Ureter (tissue), 1 donor: ENCODE measurements around the gene CCL5. TPM values are rescaled to one million over a fixed set of nuclear protein-coding genes. Genes with fewer than 3 reads are reported as not detected.
"Not testable (repeated sequence)": the region's sequence is repeated elsewhere in the genome, so short reads cannot be mapped to it uniquely, and the experiment has no call there.

Experiments used
- DNase-seq: peaks from one replicate; pipeline ENCODE4 v3.0.0-alpha.2; 2020; ENCODE audit warnings: low spot score
- total RNA-seq: library from RNA; stranded (reverse); gene quantifications from one replicate; pipeline ENCODE4 v1.2.4, GENCODE V29; 2023
- donor health status: DM: yes; HTN: yes; CAD: no.

CCL5 gene
- total RNA-seq, 1 donor from 2014 or later, result 12.1 TPM

DNA sequence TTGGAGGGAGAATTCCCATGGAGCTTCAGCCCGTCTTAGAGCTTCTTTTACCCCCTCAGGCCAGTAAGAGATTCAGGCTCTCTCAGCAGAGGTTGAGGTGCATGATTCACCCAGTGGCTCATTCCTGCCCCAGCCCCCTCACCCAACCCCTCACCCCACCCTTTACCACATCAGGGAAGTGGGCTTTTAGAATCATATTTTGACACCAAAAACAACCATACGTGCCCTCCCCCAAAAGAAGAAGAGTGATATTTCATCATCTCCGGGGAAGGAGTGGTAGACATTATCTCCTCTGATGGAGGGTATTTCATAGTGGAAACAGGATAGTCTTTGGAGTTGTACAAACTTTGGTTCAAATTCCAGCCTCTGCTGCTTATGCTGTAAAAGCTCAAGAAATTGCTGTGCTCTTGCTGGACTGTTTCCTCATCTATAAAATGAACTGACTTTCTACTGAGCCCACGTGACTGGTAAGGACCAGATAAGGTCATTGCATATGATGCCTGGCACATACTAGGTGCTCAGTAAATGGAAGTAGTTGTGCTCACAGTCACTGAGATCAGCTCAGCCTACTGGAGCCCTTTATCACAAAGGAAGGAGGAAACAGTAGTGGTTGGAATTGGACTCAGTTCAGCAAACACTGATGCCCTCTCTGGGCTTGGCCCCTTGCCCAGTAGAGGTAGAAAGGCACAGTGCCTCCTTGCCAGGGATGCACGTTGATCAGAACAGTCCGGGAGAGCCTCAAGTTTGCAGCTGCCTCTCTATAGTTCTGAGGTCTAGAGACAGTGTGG lies 18.3 kb upstream of the CCL5 start:
- DNase-seq, result peak; percentile 61

DNA sequence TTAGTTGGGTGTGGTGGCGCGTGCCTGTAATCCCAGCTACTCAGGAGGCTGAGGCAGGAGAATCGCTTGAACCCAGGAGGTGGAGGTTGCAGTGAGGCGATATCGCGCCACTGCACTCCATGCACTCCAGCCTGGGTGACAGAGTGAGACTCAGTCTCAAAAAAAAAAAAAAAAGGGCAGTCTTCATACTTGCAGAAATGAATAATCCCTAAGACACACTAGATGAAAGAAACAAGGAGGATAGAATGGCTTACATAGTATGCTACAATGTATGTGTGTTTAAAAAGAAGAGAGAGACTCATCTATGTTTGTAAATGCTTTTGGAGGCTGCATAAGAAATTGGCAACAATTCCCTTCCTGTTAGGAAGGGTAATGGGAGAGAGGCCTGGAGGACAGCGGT lies 17.6 kb upstream of the CCL5 start:
- DNase-seq, result not testable (repeated sequence)

DNA sequence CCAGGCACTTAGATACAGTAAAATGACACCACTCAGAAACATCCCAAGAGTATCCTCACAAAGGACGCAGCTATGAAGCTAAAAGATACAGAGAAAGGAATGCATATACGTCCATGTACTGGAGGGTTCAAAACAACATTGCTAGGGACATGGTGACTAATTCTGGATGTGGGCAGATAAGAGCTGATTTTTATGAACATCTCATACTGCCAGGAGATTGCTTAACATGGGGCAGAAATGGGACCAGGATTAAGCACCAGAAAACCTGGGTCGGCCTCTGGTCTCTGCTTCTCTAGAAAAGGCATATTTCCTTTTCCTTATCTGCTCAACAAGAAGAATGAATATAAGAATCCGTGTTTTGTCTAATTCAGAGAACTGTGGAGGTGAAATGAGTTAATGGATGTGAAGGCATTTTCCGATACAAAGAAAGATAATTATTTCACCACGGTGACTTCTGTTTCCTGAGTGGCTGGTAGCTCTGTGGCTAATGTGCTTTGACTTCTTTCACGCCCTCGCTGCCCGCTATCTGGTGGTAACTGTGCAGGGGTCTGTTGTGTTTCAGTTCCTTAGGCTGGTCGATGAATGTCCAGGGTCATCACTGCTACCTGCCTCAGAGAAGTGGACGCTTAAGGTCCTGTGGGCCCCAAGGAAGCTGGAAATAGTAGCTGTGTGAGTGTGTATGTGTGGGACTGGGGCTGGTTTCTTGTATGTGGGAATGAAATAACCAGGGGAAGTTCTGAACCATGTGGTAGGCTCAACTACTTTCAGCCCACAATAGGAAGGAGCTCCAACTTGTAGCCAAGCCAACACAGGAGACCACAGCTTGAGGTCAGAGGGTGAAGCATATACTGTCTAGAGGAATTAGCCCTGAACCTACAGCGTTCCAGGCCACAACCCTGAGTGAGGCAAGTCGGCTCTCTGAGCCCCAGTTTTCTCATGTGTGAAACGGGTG lies 15.8 kb upstream of the CCL5 start:
- DNase-seq, result no peak

DNA sequence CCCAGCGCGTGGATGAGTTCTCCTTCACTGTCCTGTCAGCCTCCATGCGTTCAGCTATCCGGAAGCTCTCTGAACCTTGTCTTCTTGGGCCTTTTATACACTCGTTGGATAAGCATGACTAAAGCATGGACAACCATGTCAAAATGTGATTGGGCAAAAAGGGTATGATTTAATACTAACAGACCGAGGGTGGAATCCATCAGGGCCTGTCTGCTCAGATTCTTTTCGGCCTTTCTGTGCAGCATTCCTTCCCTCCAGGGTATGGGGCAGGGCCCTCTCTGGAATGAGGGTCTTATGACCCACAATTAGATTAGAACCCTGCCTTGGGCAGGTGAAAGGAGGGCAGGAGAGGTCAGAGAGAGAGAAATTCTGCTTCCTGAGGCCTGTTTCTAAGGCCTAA lies 14.0 kb upstream of the CCL5 start:
- DNase-seq, result no peak

DNA sequence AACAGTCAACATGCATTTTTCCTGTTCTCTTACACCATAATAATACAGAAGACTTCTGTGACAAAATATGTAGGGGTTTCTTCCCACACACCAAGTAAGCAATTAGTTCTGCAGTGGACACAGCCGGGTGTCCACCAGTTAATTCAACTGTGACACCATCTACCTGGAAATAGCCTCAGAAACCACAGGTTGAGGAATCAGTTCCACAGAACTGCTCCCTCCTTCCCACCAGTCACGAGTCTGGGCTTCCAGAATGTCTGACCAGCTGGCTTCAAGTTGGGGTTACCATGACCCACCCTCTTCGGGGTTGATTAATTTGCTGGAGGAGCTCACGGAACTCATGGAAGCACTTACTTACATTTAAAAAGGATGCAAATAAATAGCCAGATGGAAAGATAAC lies 13.6 kb upstream of the CCL5 start:
- no peak for DNase-seq

DNA sequence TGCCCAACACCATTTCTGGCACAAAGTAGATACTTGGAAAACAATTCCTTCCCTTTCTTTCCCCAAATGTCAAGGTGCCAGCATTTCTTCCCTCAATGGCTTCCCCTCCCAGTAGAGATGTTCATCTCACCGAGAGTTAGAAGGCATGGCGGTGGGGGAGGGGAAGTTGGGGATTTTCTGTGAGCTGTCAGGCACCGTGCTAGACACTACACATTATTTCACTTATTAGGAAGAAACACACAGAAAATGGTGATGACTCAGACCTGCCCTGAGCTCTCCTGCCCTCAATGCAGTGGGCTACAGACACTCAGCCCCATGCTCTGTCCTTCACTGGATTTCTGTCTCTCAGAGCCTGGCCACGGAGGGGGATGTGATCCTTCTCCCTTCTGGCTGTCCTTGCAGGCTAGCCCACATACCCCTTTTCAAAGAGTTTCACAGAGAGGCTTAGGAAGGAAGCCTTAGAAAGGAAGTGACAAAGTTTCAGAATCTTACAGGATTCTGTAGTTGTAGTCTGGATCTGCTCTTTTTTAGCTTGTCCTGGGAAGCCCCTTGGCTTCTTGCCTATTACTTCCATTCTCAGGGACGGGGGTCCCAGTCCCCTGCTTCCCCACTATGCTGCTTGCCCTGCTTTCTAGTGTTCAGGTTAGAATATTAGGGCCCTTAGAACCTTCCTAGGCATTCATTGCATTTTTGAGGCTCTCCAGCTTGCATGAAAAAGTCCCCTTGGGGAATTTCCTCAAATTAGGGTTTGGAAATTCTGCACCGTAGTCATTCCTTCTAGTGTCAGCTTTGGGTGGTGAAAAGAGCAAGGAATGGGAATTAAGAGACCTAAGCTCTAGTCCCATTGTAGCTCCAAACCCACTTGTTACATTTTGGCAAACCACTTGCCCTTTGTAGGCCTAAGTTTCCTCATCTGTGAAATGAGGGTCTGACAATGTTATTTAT lies 12.2 kb upstream of the CCL5 start:
- no peak for DNase-seq

DNA sequence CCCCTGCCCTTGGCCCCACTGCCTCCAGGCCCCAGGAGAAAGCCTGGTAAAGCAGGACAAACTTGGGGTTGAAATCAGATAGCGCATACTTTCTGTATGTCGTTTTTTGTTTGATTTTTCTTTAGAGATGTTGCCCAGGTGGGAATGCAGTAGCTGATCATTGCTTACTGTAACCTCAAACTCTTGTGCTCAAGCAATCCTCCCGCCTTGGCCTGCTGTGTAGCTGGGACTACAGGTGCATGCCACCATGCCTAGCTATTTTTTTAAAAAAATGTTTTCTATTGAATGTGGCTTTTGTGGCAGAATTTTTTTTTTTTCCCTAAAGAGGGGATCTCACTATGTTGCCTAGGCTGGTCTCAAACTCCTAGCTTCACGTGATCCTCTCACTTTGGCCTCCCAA lies 11.1 kb upstream of the CCL5 start:
- DNase-seq, result no peak

DNA sequence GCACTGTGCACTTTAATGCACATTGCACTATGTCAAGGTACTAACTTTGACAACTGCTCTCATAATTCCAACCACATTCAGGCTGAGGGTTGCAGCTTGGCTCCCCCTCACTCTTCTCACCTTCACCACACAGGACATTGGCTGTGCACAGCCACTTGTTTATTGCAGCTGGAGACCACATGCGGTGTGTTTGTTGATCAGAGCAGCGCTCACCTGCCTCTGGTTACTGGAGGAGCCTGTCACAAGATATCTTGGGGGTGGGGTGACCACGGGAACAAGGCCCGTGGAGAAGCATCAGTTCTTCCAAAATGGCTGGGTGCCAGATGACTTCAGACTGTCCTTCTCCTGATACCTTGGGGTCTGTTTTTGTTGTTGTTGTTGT lies 10.6 kb upstream of the CCL5 start:
- peak; percentile 51 for DNase-seq

DNA sequence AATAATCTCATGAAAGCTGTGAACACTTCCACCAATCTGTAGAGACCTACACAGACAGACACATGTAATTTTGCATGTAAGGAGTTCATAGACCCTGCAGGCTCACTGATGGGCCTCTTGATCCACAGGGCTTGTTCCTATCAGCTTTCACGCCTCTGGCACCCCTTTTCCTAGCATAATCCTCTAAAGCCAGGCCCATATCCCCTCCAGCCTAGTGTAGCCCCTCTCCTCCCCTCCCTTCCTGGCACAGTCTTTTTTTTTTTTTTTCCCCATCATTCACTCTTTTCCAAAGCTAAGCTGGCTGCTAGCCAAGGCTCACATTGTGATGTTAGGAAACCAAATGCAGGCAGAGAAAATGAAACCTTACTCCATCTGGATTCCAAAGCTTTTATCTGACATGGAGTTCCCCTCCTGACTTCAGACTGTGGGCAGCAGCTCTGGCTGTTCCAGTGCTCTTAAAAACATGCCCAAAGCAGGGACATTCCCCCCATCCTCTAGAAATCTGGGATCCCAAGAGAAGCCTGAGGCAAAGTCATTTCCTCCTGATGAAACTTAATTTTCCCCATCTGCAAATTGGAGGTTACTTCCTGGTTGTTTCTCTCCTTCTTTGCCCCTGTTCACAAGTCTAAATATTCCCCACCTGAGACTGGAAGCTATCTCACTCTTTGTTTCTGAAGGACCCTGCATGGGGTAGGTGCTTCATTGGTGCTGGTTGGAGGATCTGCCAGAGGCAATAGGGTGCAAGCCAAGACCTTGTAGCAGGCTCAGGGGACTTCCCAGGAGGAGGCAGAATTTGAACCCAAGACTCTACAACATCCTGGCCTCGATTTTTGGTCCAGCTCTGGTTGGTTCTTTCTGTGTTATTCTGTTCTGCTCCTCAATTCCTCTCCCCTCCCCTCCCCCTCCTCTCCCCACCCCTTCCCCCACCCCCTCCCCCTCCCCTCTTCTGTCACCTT lies 9.9 kb upstream of the CCL5 start:
- DNase-seq, result no peak

DNA sequence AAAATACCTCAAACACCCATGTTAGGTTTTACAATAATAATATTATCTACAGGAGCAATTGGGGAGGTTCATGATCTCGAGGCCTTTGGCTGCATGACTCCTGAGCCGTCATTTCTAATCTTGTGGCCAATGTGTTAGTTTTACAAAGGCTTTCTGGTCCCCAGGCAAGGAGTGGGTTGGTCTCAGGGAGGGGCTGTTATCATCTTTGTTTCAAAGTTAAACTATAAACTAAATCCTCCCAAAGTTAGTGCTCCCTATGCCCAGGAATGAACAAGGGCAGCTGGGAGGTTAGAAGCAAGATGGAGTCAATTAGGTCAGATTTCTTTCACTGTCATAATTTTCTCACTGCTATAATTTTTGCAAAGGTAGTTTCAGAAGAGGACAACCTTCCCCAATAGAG lies 9.1 kb upstream of the CCL5 start:
- no peak for DNase-seq

DNA sequence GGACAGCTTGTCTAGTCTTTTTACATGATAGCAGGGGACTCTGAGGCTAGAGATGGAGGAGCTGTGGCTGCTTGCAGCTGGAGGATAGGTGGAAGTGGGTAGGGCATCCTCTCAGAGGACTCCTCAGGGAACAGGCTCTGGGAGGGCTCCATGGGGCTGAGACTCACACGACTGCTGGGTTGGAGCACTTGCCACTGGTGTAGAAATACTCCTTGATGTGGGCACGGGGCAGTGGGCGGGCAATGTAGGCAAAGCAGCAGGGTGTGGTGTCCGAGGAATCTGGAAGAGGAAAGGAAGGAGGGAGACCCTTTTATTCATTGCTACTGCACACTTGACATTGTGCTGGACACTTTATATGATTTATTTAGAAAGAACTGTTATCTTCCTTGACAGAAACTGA lies 1.8 kb downstream of the CCL5 start:
- DNase-seq, result no peak

DNA sequence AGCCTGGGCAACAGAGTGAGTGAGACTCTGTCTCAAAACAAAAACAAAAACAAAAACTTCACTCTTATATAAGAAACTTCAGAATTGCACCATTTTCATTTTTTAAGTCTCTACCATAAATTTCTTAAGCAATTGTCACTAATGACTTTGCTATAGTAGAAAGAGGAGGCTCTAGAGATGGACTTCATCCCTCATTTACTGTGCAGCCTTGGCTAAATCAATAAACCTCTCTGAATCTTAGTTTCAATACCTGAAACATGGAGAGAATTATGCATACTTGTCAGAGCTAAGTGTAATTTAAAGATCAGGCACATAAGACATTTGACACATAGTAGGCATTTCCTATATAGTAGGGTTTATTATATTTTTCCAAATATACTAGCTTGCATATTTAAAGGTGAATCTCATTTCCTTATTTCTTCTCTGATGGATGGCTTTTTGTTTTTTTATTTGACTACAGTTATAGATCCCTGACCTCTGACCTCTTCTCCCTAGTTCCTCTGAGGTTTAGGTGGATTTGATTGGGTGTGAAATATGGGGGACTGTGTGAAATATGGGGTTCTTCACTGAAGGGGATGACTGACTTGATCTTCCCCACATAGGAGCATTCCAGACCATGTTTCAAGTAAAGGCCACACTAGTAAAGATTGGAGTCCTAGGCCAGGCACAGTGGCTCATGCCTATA lies 2.7 kb downstream of the CCL5 start:
- no peak for DNase-seq

DNA sequence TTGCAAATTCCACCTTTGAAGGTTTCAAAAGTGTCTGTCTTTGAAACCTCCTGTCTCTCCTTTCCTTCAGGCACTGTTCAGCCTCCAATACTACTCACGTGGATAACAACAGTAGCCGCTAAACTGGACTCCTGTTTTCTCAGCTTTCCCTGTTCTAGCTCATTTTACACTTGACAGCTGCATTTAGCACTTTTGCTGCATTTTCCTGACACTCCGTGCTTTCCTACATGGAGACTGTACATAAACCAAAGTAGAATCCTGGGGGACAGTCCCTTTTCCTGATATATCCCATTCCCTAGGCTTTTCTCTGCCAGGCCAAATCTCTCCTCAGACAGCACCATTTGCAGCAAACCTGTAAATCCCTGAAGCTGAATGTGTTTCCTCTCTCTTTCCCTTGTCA lies 3.6 kb downstream of the CCL5 start:
- DNase-seq, result no peak

DNA sequence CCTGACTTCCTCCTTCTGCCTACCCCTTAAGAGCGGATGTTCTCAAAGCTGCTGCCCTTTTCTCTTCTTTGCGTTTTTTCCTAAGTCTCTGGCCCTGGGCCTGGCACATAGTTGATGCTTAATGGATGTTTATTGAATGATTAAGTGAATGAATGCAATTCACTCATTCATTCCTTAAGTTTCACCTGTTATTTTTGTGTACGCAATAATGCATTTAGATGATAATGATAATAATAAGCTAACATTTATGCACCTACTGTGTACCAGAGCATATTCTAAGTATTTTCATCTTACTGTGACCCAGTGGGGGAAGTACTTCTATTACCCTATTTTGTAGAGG lies 4.4 kb downstream of the CCL5 start:
- DNase-seq, result no peak

DNA sequence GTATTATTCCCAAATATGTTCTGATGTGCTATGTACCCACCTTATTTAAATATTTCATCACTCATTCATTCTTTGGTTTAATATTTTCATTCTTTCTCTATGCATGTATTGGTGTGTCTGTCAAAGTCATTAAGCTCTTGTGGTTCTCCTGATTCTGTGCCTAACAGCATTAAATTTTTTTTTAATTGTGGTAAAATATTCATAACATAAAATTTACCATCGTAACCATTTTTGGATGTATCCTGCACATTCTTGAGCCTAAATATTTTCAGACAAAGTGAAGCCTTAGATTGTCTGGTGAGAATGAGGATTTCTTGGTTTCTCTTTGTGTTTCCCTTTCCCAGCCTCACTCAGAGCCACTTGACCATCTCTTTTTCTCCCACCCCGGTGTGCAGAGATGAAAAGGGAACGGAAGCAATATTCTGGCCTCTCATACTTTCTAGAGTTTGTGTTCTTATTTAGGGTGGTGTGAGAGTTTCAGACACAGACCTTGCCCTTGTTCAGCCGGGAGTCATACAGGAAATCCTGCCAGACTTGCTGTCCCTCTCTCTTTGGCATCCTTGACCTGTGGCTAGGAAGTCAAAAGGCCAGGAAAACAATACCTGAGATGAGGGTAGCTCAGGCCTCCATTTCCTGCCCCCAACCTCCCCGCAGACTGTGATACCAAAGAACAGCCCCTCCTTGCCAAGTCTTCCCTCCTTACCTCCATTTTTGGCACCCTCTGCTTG lies 4.9 kb downstream of the CCL5 start:
- DNase-seq, result no peak

DNA sequence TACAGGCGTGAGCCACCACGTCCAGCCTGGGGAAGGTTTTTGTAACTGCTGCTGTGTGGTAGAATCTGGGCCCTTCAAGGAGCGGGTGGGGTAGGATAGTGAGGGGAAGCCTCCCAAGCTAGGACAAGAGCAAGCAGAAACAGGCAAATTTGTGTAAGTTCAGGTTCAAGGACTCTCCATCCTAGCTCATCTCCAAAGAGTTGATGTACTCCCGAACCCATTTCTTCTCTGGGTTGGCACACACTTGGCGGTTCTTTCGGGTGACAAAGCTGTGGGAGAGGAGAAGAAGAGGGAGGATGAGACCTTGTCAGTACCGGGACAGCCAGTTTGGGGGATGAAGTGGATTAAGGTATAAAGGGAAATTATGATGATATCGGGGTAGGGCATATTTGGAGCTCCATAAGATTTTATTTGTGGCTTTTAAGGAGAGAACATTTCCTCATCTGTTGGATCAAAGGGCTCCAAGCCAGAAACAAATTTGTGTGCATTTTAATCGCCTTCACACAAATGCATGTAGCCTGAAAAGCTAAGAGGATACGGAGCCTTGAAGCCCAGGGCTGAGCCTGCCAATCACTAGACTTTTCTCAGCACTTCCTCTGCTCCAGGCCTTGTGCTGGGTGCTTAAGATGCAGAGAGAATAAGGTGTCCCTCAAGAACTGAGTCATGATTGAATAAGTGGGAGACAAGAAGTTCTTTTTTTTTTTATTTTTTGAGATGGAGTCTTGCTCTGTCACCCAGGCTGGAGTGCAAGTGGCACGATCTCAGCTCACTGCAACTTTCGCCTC lies 7.8 kb downstream of the CCL5 start:
- no peak for DNase-seq

DNA sequence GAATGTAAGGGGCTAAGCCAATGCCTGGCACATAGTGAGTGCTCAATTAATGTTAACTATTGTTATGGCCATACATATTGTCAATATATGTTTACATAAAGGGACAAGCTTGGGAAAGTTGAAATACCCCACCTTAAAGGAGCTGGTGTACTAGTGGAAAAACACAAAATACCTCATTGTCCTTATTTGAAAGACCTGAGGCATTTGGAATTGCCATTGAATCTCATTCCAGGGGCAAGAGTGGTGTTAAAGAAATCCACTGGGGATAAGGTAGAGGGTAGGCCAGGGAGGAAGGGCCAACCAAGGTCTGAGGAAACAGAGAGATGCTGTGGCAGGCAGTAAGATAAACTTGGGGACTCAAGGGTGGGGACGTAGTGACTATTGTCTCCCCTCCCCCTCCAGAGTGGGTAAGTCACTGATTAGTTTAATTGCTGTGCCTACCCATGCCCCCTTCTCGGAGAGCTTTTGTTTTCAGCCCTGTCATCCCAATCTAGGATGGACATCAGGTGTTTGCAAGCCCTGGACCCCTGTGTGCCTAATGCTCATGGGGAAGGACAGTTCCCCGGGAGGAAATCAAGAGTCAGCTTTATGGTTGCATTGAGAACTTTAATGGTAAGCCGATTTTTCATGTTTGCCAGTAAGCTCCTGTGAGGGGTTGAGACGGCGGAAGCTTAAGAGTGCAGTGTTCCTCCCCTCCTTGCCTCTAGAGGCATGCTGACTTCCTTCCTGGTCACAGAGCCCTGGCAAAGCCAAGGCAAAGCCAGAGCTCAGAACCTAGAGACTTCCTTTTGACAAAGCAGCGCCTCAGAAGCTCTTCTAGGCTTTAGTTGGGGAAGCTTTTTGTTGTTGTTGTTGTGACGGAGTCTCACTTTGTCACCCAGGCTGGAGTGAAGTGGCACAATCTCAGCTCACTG lies 9.0 kb downstream of the CCL5 start:
- DNase-seq, result no peak

DNA sequence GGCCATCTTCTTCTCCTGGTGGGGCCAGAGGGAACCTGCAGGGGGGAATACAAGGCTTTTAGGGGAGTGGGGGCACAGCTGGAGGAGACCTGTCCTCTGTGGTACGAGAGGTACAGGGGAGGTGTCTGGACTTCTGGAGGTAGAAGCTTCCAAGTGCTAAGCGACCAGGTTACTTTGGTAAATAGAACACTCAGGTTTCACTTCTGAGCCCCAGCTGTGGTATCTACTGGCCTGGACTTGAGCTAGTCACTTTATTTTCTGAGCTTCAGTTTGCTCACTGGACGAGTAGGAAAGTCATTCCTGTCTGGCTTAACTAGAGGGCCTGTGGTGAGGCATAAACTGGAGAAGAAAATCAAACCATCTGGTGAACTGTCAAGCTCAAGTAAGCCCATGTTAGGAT lies 11.4 kb downstream of the CCL5 start, which contains the start of gene HEATR9:
TSS of gene HEATR9 (minus strand) at position 155 of the 400 bp plus-strand sequence. CDS start at position 6, 149 bp downstream.
- no peak for DNase-seq
